Right lobe of liver (tissue), 6 donors: ENCODE measurements around the gene LCE1A. TPM values are rescaled to one million over a fixed set of nuclear protein-coding genes. Genes with fewer than 3 reads are reported as not detected.

ENCODE experiments used
- ATAC-seq, 4 donors: fragments of 200-7000 bp; cut with Tn5 transposase; one replicate each; pipeline ENCODE4 v1.9.1; 2020; ENCODE audit warnings: mild to moderate bottlenecking in 4 of 4, moderate library complexity in 4 of 4
- DNase-seq, 3 donors: peaks; one replicate each; pipeline ENCODE4 v3.0.0-alpha.2; 2020
- H3K27ac ChIP-seq, 3 donors: fragments of 200-600 bp; one replicate each; pipeline ENCODE4 v1.8.0; 2022
- H3K27me3 ChIP-seq, 2 donors: fragments of 200-600 bp; one replicate each; pipeline ENCODE4 v1.8.0; 2022
- H3K36me3 ChIP-seq, 4 donors: fragments of 200-600 bp; sonication (generic) in 1 of 4; one replicate each; pipeline versions ENCODE4 v1.5.1 to v1.8.0; 2017 to 2022; ENCODE audit warnings: control low read depth in 1 of 4
- H3K4me1 ChIP-seq, 4 donors: fragments of 200-600 bp; sonication (generic) in 1 of 4; one replicate each; pipeline versions ENCODE4 v1.5.1 to v1.8.0; 2017 to 2022; ENCODE audit warnings: control low read depth in 1 of 4
- H3K4me3 ChIP-seq, 3 donors: fragments of 200-600 bp; one replicate each; pipeline ENCODE4 v1.8.0; 2022
- H3K9me3 ChIP-seq, 4 donors: fragments of 200-600 bp; sonication (generic) in 1 of 4; one replicate each; pipeline versions ENCODE4 v1.5.1 to v1.8.0; 2017 to 2022; ENCODE audit warnings: control low read depth in 1 of 4
- CTCF ChIP-seq, 4 donors: fragments of 200-600 bp in 3 of 4; fragments of 450-650 bp in 1 of 4; IDR thresholded peaks; one replicate each; pipeline versions ENCODE4 v1.5.1 to v1.8.0; 2016 to 2022; ENCODE audit warnings: antibody characterized with exemption in 4 of 4, mild to moderate bottlenecking in 2 of 4
- POLR2A ChIP-seq: fragments of 450-650 bp; IDR thresholded peaks from one replicate; pipeline ENCODE4 v1.6.1; 2017; ENCODE audit warnings: antibody characterized with exemption, mild to moderate bottlenecking
- WGBS: methylation state at CpG from one replicate; pipeline ENCODE4 v1.1.6; 2018; ENCODE audit warnings: low coverage, low lambda C conversion rate; ENCODE audit not compliant: insufficient coverage; ENCODE audit errors: missing lambda C conversion rate; 5-methylcytosine and 5-hydroxymethylcytosine counted together
- intact Hi-C, 2 donors: fragments of 100-400 bp; cut with DNase I; formaldehyde crosslinking; loops; one replicate each; pipeline versions ENCODE4 v1.11.2 to v1.14.1; 2022
- total RNA-seq, 6 experiments: library from RNA; depleted of rRNA in 2 of 6; stranded (reverse); fragments of >200 nt in 2 of 6; fragmentation: NEBNext Ultra II Directional in 3 of 6; extraction: Animal tissue kit (Norgen Biotek cat#: 25700) in 3 of 6; gene quantifications; one replicate each; pipeline versions ENCODE4 v1.1.0 to v1.2.4, GENCODE V29; 2016 to 2023
- donor health status: DM: no; HTN: yes; CAD: no.
- donor health status: DM: no; HTN: no; CAD: no.
- donor health status: DM: no; HTN: no; CAD: no.
- donor health status: DM: no; HTN: yes; CAD: no.
- donor health status: DM: no; HTN: yes; CAD: no.

Gene LCE1A
- total RNA-seq, 6 experiments from 2014 or later, result not detected

- no peak for TF ChIP-seq CTCF (IDR thresholded peaks at IDR 0.05)
- TF ChIP-seq POLR2A, result no peak
- H3K36me3 ChIP-seq, result no peaks in the 10 kb centered on the region
- 44% methylated on average over 4 of the region's 4 CpGs for WGBS
- intact Hi-C loops, result no loop called here
- ATAC-seq, result no peak
- H3K9me3 ChIP-seq, result no peaks in the 10 kb centered on the region
- H3K27ac ChIP-seq, result no peak overlapping the region
- no peak overlapping the region for H3K4me3 ChIP-seq
- no peaks in the 10 kb centered on the region for H3K4me1 ChIP-seq
- DNase-seq, result no peak
- H3K27me3 ChIP-seq, result no peaks in the 10 kb centered on the region
Observed at GRCh38 chr1:152795686-152796085, 31.6 kb upstream of the LCE1A start.

GRCh38 chr1:152796421-152796820, 30.9 kb upstream of the LCE1A start, which contains the start of gene LCE1D:
Gene LCE1D (plus strand): TSS chr1:152796721. CDS start chr1:152797795, 1,074 bp downstream.
- no peaks in the 10 kb centered on the region for H3K27me3 ChIP-seq
- no peak for DNase-seq
- no peak for ATAC-seq
- no peaks in the 10 kb centered on the region for H3K36me3 ChIP-seq
- no peaks in the 10 kb centered on the region for H3K4me1 ChIP-seq
- H3K9me3 ChIP-seq, result no peaks in the 10 kb centered on the region
- TF ChIP-seq CTCF (IDR thresholded peaks at IDR 0.05) (no peak), POLR2A (no peak)
- no peak within 1 kb of the TSS for H3K4me3 ChIP-seq
- H3K27ac ChIP-seq, result no peak within 1 kb of the TSS
- intact Hi-C loops, result no loop called here
- 70% methylated on average over 2 of the region's 3 CpGs for WGBS

- 13% methylated on average over 1 of the region's 1 CpG for WGBS
- Histone ChIP-seq H3K27me3 (no peaks in the 10 kb centered on the region), H3K4me1 (no peaks in the 10 kb centered on the region), H3K4me3 (no peak overlapping the region), H3K27ac (no peak overlapping the region), H3K36me3 (no peaks in the 10 kb centered on the region), H3K9me3 (no peaks in the 10 kb centered on the region)
- intact Hi-C loops, result no loop called here
- no peak for TF ChIP-seq CTCF (IDR thresholded peaks at IDR 0.05)
- no peak for TF ChIP-seq POLR2A
- ATAC-seq (no peak), DNase-seq (no peak)
Observed at GRCh38 chr1:152801333-152801732, 25.9 kb upstream of the LCE1A start.

GRCh38 chr1:152806576-152806975, 20.7 kb upstream of the LCE1A start, which contains the start of gene LCE1C:
Gene LCE1C (minus strand): TSS chr1:152806651. CDS start chr1:152805478, 1,173 bp downstream.
- intact Hi-C loops, result no loop called here
- DNase-seq (no peak), ATAC-seq (no peak)
- no peaks in the 10 kb centered on the region for H3K9me3 ChIP-seq
- no peak within 1 kb of the TSS for H3K4me3 ChIP-seq
- no peaks in the 10 kb centered on the region for H3K36me3 ChIP-seq
- no peaks in the 10 kb centered on the region for H3K4me1 ChIP-seq
- TF ChIP-seq CTCF (IDR thresholded peaks at IDR 0.05), result no peak
- TF ChIP-seq POLR2A, result no peak
- no peaks in the 10 kb centered on the region for H3K27me3 ChIP-seq
- 25% methylated on average over 3 of the region's 3 CpGs for WGBS
- H3K27ac ChIP-seq, result no peak within 1 kb of the TSS

GRCh38 chr1:152811050-152811449, 16.2 kb upstream of the LCE1A start:
- WGBS, result no CpG with 5 or more reads among the region's 2 CpGs
- Histone ChIP-seq H3K27ac (no peak overlapping the region), H3K9me3 (no peaks in the 10 kb centered on the region), H3K36me3 (no peaks in the 10 kb centered on the region), H3K4me1 (no peaks in the 10 kb centered on the region), H3K4me3 (no peak overlapping the region), H3K27me3 (no peaks in the 10 kb centered on the region)
- intact Hi-C loops, result no loop called here
- ATAC-seq (peak in 2 of 4 donors; percentile 16 to 36), DNase-seq (no peak)
- no peak for TF ChIP-seq CTCF (IDR thresholded peaks at IDR 0.05)
- TF ChIP-seq POLR2A, result no peak
